Activated CD4-positive, CD25-positive, alpha-beta regulatory T cell treated with anti-CD3 and anti-CD28 coated beads, Interleukin-2, amount 50 U/mL, for 72 hours (primary cell): ENCODE measurements around the gene KIF13A.

ENCODE experiments used
- DNase-seq: peaks from one replicate; pipeline ENCODE4 v3.0.0; 2021

The KIF13A gene

GRCh38 chr6:17712576-17712975 is 274.9 kb downstream of the KIF13A start:
- DNase-seq, result no peak

- no peak for DNase-seq
These were observed 277.1 kb downstream of the KIF13A start for GRCh38 chr6:17710331-17710730.

GRCh38 chr6:17709476-17709875 is 278.0 kb downstream of the KIF13A start:
- no peak for DNase-seq
